Fibroblast of the aortic adventitia (primary cell): Measurements from ENCODE around the gene AKR1C2. TPM values are rescaled to one million over a fixed set of nuclear protein-coding genes. Genes with fewer than 3 reads are reported as not detected.
"Not testable (repeated sequence)": the region's sequence is repeated elsewhere in the genome, so short reads cannot be mapped to it uniquely, and the experiment has no call there.

Source experiments
- DNase-seq: peaks from one replicate; pipeline ENCODE4 v3.0.0-alpha.2; 2010; ENCODE audit warnings: low read depth
- H3K4me3 ChIP-seq: 2 replicates; pipeline ENCODE4 v1.5.1; 2011; ENCODE audit warnings: low read depth, mild to moderate bottlenecking, control low read depth, low read length, moderate library complexity
- total RNA-seq: library from RNA; depleted of rRNA; stranded (reverse); fragments of >200 nt; gene quantifications from 2 replicates; pipeline ENCODE4 v1.2.3, GENCODE V29; 2012; ENCODE audit warnings: low replicate concordance
- TF ChIP-seq, protein P1 (sequence below): IDR thresholded peaks from 2 replicates; pipeline ENCODE4 v1.5.1; 2011; ENCODE audit warnings: mild to moderate bottlenecking, low read length, control low read depth, inconsistent platforms; ENCODE audit not compliant: insufficient read depth

AKR1C2 gene
- total RNA-seq, 1 donor = 376 TPM

DNA sequence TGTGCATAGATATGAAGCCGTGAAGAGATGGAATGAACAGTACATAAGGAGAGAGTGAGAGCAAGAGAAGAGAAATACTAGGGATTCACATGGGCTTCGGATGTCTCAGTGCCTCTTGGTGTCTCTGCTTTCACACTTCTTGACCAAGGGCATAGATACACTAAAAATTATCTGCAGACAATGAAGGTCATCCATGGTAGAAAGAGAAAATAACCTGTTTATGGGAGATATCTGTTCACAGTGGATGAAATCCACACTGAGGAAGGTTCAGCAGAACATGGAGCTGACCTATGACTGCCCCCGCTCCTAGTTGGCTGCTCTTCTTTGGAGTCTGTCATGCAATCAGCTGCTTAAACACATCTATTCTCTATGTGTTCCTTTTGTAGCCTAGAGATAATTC, 34.4 kb downstream of the AKR1C2 start:
- DNase-seq, H3K4me3 ChIP-seq: not testable (repeated sequence)

DNA sequence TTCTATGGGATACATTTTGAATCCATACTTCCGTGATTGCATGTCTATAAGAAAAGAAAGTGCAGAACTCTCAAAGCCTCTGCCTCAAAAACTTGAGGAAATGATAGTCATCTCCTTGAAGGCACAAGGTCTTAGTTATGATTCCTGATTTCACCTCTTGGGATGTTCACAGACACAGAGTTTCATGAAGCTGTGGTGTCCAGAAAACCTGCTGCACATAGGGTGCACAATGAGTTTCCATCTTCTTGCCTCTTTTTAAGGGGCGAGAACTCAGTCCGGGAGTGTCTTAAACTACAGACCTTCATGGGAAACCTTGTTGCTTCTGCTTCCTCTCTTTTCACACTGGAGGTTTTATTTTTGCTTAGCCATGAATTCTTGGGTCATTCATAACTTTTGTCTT, 36.5 kb downstream of the AKR1C2 start:
- peak overlapping the region; percentile 26 for H3K4me3 ChIP-seq
- not testable (repeated sequence) for DNase-seq

DNA sequence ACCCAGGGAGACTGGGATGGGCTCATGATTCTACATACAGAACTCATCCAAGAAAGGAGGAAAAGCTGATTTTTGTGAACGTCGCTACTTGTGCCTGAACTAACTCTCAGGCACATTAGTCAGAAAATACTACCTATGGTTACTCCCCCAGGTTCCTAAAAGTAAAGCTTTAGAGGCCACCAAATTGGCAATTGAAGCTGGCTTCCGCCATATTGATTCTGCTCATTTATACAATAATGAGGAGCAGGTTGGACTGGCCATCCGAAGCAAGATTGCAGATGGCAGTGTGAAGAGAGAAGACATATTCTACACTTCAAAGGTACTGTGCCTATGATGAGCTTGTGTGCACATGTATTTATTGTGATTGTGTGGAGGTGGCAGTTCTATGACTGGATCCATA, 37.9 kb downstream of the AKR1C2 start:
- H3K4me3 ChIP-seq = peak overlapping the region; percentile 71
- DNase-seq = not testable (repeated sequence)

DNA sequence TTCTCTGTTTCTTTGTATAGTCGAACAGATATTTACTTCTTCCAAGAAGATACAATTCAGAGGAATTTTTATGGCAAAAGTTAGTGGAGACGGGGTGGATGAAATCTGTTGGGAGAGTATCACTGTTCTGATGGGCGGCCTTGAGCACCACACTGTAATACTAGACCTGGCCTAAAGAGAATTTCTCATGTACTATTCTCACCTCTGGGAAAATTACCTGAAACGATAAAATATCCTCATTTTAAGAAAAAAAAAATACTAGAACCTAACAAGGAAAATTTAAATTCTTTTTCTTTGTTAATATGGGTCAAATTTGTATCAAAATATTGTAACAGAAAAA, 39.9 kb downstream of the AKR1C2 start:
- DNase-seq = not testable (repeated sequence)
- H3K4me3 ChIP-seq = peak overlapping the region; percentile 71

DNA sequence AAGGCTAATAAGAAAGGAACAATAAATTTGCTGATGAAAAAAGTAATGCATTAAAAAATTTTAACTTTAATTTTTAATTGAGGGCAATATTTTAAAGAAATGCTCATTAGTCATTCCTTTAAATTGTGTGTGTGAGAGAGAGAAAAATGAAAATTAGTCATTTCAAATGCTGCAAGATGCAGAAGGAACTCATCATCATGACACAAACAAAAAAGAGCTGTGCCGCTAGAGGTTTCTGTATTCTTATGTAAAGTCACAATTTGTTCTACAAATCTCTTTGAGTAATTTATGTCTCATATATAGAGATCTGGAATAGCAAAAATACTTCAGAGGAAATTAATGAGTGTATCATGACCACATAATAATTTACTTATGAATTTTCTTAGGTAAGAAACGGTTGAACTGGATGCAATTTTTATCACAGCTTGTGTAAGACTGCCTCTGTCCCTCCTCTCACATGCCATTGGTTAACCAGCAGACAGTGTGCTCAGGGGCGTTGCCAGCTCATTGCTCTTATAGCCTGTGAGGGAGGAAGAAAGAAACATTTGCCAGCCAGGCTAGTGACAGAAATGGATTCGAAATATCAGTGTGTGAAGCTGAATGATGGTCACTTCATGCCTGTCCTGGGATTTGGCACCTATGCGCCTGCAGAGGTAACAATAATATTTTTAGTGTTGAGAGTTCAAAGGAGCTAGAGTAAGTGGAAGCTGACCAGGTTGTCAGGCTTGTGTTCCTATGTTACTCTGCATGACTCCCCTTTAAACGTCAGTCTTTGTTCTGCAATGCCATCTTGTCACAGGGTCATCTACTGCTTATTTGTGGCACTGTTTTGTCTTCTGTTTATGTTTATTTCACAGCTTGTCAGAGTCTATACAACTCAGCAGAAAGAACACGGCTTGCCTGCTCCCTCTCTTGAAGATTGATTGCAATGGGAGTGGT, 40.5 kb downstream of the AKR1C2 start, which contains the start of gene AKR1C1:
Gene AKR1C1 (plus strand): TSS at position 540 of the 939 bp plus-strand sequence. CDS start 30 bp downstream, at position 570.
- peak; percentile 71 for DNase-seq
- peak within 1 kb of the TSS; percentile 71 for H3K4me3 ChIP-seq

DNA sequence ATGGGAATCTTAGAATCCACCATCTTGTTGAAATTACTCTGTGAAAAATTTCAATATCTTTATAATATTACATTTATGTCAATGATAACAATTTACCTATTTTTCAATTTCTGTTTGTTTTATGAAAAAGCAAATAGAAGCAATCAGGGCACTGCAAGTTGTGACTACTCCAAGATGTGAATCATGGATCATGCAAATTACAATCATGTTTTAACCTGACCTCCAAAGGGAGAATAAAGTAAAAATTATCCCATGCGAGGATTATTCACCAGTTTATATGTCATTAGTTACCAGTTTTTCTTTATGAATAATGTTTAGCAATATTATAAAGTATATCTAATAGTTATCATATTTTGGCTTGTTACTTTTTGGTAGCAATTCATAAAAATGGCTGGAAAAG, 41.3 kb downstream of the AKR1C2 start:
- H3K4me3 ChIP-seq, DNase-seq: not testable (repeated sequence)

DNA sequence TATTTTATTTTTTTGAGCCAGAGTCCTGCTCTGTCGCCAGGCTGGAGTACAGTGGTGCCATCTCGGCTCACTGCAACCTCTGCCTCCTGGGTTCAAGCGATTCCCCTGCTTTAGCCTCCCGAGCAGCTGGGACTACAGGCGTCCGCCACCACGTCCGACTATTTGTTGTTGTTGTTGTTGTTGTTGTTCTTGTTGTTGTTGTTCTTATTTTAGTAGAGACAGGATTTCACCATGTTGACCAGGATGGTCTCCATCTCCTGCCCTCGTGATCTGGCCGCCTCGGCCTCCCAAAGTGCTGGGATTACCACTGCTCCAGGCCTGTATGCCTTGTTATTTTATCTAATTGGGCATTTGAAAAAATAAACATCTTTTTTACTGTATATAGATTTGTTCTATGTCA, 42.1 kb downstream of the AKR1C2 start:
- not testable (repeated sequence) for H3K4me3 ChIP-seq, DNase-seq

DNA sequence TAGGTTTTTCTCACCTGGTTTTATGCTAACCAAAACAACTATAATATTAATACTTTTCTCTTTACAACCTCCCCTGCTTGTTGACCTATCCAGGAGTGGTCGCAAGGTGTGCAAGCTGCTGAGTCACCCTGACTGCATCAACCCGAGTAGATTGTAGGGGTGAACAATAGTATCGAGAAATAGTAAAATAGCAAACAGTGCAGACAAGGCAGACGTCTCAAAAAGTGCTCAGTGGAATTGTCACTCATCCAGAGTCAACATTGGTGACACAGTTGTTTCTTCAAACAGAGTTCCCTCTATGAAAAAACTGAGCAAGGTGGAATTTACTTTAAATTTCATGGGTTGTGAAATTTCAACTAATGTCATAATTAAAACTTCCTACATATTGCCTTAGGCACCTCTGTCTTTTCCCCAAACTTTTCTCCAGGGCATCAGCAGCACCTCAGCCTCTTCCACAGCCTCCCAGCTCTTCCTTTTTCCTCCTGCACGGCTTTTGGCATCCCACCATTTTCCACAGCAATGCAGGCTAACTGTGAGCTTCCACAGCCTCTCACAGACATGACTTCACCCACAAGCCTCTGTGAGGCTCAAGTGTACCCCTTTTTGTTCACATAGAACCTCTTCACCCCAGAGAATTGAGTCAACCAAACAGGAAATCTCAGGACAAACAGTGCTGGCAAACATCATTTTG, 46.6 kb downstream of the AKR1C2 start:
- not testable (repeated sequence) for DNase-seq, H3K4me3 ChIP-seq

DNA sequence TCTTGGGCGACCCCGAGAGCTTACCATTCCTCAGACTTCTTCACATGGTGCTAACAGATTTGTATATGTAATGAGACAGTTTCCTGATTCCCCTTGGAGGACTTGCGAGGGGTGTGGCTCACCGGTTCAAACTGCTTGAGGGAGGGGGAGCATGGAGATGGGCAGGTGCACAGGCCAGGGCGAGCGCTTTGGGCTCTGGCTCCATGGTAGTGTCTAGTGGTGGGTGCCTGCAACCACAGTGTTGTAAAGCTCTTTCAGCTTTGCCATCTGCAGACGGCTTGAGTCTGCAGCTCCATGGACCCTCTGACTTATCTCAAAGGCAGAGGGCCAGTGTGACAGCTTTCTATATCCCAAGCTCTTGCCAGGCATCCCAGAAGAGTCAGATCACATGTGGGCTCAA, 47.6 kb downstream of the AKR1C2 start:
- not testable (repeated sequence) for H3K4me3 ChIP-seq, DNase-seq

DNA sequence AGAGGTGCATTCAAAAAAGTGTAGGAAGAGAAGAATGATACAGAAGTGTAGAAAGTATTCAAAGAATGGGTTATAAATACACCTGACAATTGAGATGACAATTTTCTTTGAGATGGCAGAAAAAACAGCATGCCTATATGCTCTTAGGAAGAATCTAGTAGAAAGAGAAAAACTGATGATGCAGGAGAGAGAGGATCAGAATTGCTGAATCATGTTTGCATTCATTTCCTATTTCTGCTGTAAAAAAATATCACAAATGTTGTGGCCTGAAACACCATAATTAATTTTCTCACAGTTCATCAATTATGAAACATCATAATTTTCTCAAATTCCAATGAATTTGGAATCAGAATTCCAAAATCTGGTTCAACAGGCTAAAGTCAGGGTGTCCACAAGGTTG, 50.3 kb downstream of the AKR1C2 start:
- TF ChIP-seq, protein P1, sequence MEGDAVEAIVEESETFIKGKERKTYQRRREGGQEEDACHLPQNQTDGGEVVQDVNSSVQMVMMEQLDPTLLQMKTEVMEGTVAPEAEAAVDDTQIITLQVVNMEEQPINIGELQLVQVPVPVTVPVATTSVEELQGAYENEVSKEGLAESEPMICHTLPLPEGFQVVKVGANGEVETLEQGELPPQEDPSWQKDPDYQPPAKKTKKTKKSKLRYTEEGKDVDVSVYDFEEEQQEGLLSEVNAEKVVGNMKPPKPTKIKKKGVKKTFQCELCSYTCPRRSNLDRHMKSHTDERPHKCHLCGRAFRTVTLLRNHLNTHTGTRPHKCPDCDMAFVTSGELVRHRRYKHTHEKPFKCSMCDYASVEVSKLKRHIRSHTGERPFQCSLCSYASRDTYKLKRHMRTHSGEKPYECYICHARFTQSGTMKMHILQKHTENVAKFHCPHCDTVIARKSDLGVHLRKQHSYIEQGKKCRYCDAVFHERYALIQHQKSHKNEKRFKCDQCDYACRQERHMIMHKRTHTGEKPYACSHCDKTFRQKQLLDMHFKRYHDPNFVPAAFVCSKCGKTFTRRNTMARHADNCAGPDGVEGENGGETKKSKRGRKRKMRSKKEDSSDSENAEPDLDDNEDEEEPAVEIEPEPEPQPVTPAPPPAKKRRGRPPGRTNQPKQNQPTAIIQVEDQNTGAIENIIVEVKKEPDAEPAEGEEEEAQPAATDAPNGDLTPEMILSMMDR = no peak
- H3K4me3 ChIP-seq = no peak overlapping the region
- no peak for DNase-seq

DNA sequence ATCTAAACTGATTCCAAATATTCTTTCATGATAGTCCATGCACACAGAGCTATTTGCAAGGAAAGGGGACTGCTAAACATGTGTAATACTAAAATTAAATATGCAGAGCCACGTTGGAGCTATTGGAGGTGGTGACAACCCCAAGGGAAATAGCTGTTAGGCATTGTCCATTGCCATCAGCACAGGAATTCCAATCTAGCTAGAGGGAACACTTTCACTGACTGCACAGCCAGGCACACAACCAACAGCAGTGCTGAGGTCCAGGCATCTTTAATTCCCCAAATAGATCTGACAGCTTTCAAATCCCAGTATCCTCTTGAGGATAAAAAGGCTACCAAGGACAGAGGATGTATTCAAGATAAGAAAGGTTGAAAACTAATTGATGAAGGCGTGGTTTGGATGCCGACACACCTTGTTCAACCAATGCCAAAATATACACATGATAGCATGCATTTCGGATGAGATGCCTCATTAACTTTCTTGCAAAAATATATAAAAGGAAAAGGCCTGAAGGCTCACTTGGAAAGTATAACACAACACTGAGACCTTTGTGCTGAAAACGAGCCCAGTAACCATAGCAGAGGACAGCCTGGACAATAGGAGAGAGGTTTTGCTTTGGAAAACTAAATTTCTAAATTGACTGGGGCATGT, 52.0 kb downstream of the AKR1C2 start:
- not testable (repeated sequence) for H3K4me3 ChIP-seq, DNase-seq

DNA sequence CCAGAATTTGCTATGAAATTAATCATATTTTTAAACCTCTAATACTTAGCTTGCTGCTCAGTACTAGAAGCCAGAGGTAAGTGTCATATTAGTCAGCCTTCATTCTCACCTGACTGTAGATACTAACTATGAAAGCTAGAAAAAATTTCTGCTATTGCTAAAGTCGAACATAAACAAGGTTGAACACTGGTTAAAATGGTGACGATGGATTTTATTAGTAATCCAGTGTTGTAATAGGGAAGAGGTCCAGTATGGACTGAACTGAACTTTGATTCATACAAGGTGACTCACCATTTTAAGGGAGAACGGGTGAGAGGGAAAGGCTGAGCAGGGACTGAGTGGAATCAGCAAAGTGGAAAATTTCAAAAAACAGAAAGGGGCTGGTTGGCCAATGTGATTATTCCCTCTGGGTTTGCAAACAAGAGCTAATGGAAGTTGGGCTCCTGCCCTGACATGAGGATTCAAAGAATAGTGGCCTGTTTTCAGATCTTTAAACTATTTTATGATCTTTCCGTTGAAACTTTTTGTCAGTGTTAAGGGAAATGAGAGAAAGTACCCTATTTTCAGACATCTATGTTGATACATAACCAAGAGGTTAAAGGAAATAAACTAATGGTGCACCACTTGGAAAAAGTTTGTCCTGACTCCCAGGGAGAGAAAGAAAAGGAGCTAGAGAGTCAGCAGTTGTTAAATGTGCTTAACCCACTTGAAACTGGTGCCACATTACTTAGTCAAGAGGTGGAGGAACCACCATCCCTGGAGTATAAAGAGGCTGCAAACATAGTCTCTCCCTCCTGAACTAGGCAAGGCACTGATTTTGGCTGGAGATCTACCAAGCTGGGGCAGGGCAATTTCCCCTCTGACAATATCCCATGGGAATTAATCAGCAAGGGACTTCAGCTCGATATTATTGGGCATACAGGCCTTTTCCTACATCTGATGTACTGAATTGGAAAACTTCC, 55.7 kb downstream of the AKR1C2 start:
- DNase-seq = peak; percentile 98
- TF ChIP-seq, protein P1 = no peak
- H3K4me3 ChIP-seq = no peak overlapping the region
